Peyer's patch (tissue), 4 donors: ENCODE data around the gene DOK4. TPM values are rescaled to one million over a fixed set of nuclear protein-coding genes. Genes with fewer than 3 reads are reported as not detected.

Experiments
- DNase-seq, 3 donors: peaks; one replicate each; pipeline ENCODE4 v3.0.0-alpha.2; 2017 to 2019
- H3K27ac ChIP-seq, 4 donors: fragments of 200-600 bp; sonication (generic); one replicate each; pipeline ENCODE4 v1.5.1; 2016 to 2019
- H3K27me3 ChIP-seq, 2 donors: fragments of 200-600 bp; sonication (generic); one replicate each; pipeline ENCODE4 v1.5.1; 2019
- H3K36me3 ChIP-seq, 3 donors: fragments of 200-600 bp; sonication (generic); one replicate each; pipeline ENCODE4 v1.5.1; 2016 to 2019
- H3K4me1 ChIP-seq, 4 donors: fragments of 200-600 bp; sonication (generic); one replicate each; pipeline ENCODE4 v1.5.1; 2016 to 2019
- H3K4me3 ChIP-seq, 4 donors: fragments of 200-600 bp; sonication (generic); 1 replicate in 3 of 4; 2 replicates in 1 of 4; pipeline ENCODE4 v1.5.1; 2016 to 2019; ENCODE audit warnings: mild to moderate bottlenecking in 1 of 4
- H3K9me3 ChIP-seq, 4 donors: fragments of 200-600 bp; sonication (generic); one replicate each; pipeline ENCODE4 v1.5.1; 2016 to 2019; ENCODE audit warnings: mild to moderate bottlenecking in 1 of 4
- CTCF ChIP-seq, 6 experiments: fragments of 450-650 bp in 4 of 6; fragments of 200-600 bp in 2 of 6; sonication (generic) in 1 of 6; IDR thresholded peaks; one replicate each; pipeline ENCODE4 v1.5.1; 2017 to 2019; ENCODE audit warnings: antibody characterized with exemption in 6 of 6, mild to moderate bottlenecking in 3 of 6, moderate library complexity in 1 of 6
- POLR2A ChIP-seq, 2 donors: fragments of 450-650 bp; IDR thresholded peaks; one replicate each; pipeline ENCODE4 v1.5.1; 2017; ENCODE audit warnings: antibody characterized with exemption in 2 of 2, mild to moderate bottlenecking in 2 of 2, moderate library complexity in 2 of 2
- total RNA-seq, 4 donors: library from RNA; depleted of rRNA; stranded (reverse); fragments of >200 nt; gene quantifications; one replicate each; pipeline ENCODE4 v1.1.0, GENCODE V29; 2016

The DOK4 gene
- total RNA-seq, 4 donors from 2014 or later: 81.7 to 209 (median 189) TPM

- no peaks in the 10 kb centered on the region for H3K9me3 ChIP-seq
- H3K27ac ChIP-seq: no peak overlapping the region
- peaks cover 0 to 3% (median 0%) of the 10 kb centered on the region in 3 donors for H3K36me3 ChIP-seq
- TF ChIP-seq CTCF (IDR thresholded peaks at IDR 0.05) (no peak), POLR2A (IDR thresholded peaks at IDR 0.05) (no peak)
- no peak for DNase-seq
- peaks cover 0 to 17% (median 0%) of the 10 kb centered on the region in 4 donors for H3K4me1 ChIP-seq
- H3K27me3 ChIP-seq: no peaks in the 10 kb centered on the region
- no peak overlapping the region for H3K4me3 ChIP-seq
Measured at GRCh38 chr16:57514371-57514770, 28.1 kb upstream of the DOK4 start.

GRCh38 chr16:57513371-57514102 is 27.2 kb upstream of the DOK4 start:
- H3K4me1 ChIP-seq: peaks cover 0 to 17% (median 0%) of the 10 kb centered on the region in 4 donors
- H3K4me3 ChIP-seq: no peak overlapping the region
- no peaks in the 10 kb centered on the region for H3K27me3 ChIP-seq
- no peaks in the 10 kb centered on the region for H3K9me3 ChIP-seq
- no peak for TF ChIP-seq POLR2A (IDR thresholded peaks at IDR 0.05)
- TF ChIP-seq CTCF (IDR thresholded peaks at IDR 0.05): no peak
- DNase-seq: no peak
- peaks cover 0 to 3% (median 0%) of the 10 kb centered on the region in 3 donors for H3K36me3 ChIP-seq
- no peak overlapping the region for H3K27ac ChIP-seq

GRCh38 chr16:57512296-57513001 is 26.2 kb upstream of the DOK4 start:
- Histone ChIP-seq H3K27me3 (no peaks in the 10 kb centered on the region), H3K4me3 (no peak overlapping the region), H3K9me3 (no peaks in the 10 kb centered on the region), H3K4me1 (peaks cover 0 to 17% (median 0%) of the 10 kb centered on the region in 4 donors), H3K36me3 (no peaks in the 10 kb centered on the region), H3K27ac (no peak overlapping the region)
- DNase-seq: no peak
- TF ChIP-seq CTCF (IDR thresholded peaks at IDR 0.05) (no peak), POLR2A (IDR thresholded peaks at IDR 0.05) (no peak)

- Histone ChIP-seq H3K27me3 (no peaks in the 10 kb centered on the region), H3K9me3 (no peaks in the 10 kb centered on the region), H3K4me3 (no peak overlapping the region), H3K36me3 (no peaks in the 10 kb centered on the region), H3K27ac (no peak overlapping the region), H3K4me1 (peaks cover 0 to 17% (median 0%) of the 10 kb centered on the region in 4 donors)
- no peak for DNase-seq
- no peak for TF ChIP-seq POLR2A (IDR thresholded peaks at IDR 0.05)
- TF ChIP-seq CTCF (IDR thresholded peaks at IDR 0.05): no peak
Measured at GRCh38 chr16:57510016-57510871, 24.0 kb upstream of the DOK4 start.

GRCh38 chr16:57509231-57509923 is 23.1 kb upstream of the DOK4 start:
- DNase-seq: no peak
- Histone ChIP-seq H3K27ac (no peak overlapping the region), H3K9me3 (no peaks in the 10 kb centered on the region), H3K4me3 (no peak overlapping the region), H3K36me3 (no peaks in the 10 kb centered on the region), H3K4me1 (peaks cover 0 to 17% (median 0%) of the 10 kb centered on the region in 4 donors), H3K27me3 (no peaks in the 10 kb centered on the region)
- TF ChIP-seq POLR2A (IDR thresholded peaks at IDR 0.05) (no peak), CTCF (IDR thresholded peaks at IDR 0.05) (no peak)
